HG02610 (cell line): Measurements from ENCODE around the gene SLC22A4.

Source experiments
- ATAC-seq: cut with Tn5 transposase; IDR thresholded peaks from one replicate; pipeline ENCODE4 v1.9.1; 2021; ENCODE audit warnings: mild to moderate bottlenecking, moderate library complexity; ENCODE audit not compliant: unreplicated experiment

Gene SLC22A4

GRCh38 chr5:132327252-132327955 lies 33.2 kb downstream of the SLC22A4 start:
- no peak for ATAC-seq

GRCh38 chr5:132334812-132335211 lies 40.6 kb downstream of the SLC22A4 start:
- no peak for ATAC-seq

DNA sequence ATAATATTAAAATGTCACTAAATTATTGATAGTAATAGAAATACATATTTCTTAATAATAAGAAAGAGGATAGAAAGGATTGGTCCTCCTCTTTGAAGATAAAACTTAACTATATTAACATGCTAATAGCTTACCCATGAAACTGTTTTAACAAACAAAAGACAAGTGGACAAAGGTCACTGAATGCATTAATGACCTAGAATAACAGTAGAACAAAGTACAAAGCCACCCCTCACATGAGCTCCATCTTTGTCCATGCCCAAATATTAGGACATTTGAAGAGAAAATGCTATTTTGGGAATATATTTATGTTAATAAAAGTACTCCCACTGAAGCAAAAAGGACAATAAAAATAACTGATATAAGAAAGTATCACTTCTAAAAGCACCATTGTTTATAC lies 41.2 kb downstream of the SLC22A4 start:
- ATAC-seq, result no peak

- ATAC-seq, result no peak
These were observed 45.3 kb downstream of the SLC22A4 start for GRCh38 chr5:132339502-132339901.

DNA sequence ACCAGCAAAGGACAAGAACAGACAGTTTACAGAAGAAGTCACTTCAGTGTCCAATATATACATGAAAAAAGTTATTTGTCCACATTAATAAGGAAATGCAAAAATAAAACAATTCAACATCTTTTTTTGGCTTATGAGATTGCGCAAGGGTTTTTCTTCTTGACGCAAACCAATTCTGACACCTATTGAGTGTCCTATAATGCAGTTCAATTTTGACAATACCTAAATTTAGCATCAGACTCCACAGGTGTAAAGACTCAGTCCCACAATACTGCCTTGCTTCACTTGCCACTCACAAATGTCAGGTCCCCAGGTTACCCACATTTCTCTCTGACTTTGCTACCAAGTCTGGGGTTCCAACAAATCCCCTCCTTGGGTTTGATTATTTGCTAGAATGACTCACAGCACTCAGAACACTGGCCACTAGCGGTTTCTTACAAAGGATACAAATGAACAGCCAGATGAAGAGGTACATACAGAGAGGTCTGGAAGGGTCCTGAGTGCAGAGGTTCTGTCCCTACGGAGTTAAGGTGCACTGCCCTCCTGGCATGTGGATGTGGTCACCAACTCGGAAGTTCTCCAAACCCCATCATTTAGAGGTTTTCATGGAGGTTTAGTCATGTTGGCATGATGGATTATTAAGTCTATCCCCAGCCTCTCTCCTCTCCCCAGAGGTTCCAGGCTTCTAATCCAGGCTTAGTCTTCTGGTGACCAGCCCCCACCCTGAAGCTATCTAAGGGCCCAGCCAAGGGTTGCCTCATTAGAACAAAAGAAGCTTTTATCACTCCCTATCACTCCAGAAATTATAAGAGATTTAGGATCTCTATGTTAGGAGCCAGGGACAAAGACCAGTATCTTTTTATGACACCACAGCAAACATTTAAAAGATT lies 48.3 kb downstream of the SLC22A4 start:
- ATAC-seq, result no peak

DNA sequence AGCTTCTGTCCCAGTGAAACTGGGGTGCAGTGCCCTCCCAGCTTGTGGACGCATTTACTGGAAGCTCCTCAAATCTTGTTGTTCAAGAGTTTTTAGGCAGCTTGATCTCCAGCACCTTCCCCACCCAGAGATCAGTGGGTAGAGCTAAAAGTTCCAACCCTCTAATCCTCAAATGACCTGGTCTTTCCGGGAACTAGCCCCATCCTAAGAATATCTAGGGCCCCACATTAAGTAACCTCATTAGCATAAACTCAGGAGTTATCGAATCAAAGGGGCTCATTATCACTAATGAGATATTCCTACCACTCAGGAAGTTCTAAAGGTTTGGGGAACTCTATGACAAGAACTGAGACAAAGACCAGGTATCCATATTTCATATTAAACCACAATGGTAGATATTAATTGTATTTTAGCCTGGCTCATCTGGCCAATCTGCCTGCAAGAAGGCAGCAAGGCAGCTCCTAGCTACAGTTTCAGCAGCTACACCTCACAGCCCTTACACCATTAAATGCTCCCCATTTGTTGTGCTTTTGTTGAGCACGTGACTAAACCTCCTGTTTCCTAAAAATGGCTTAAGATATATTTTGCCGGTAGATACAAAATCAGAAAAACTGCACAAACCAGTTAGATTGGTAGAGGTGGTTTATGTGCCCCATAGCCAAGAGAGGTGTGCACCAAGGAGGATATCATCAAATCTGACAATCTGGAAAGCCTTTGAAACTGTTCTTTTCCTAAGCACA lies 50.8 kb downstream of the SLC22A4 start:
- ATAC-seq, result no peak

GRCh38 chr5:132353486-132353995 lies 59.3 kb downstream of the SLC22A4 start:
- ATAC-seq, result no peak

DNA sequence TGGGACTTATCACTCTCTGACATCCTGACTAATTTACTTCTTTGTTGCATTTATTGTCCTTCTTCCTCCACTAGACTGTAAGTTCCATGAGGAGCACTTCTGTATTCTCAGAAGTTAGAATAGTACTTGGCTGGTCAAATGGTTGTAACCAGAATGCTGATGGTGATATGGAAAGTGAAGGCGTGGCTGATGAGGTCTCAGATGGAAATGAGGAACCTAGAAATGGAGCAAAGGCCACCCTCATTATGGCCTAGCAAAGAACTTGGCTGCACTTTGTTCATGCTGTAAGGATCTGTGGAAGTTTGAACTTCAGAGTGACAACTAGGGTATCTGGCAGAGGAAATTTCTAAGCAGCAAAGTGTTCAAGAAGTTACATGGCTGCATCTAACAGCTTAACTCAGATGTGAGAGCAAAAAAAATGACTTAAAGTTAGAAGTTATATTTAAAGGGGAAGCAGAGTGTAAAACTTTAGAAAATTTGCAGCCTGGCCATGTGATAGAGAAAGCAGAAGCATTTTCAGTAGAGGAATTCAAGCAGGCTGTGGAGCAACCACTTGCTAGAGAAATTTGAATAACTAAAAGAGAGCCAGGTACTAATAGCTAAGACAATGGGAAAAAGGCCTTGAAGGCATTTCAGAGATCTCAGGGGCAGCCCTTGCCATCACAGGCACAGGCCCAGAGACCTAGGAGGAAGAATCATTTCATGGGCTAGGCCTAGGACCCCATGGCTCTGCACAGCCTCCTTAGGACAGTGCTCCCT lies 60.4 kb downstream of the SLC22A4 start:
- no peak for ATAC-seq

DNA sequence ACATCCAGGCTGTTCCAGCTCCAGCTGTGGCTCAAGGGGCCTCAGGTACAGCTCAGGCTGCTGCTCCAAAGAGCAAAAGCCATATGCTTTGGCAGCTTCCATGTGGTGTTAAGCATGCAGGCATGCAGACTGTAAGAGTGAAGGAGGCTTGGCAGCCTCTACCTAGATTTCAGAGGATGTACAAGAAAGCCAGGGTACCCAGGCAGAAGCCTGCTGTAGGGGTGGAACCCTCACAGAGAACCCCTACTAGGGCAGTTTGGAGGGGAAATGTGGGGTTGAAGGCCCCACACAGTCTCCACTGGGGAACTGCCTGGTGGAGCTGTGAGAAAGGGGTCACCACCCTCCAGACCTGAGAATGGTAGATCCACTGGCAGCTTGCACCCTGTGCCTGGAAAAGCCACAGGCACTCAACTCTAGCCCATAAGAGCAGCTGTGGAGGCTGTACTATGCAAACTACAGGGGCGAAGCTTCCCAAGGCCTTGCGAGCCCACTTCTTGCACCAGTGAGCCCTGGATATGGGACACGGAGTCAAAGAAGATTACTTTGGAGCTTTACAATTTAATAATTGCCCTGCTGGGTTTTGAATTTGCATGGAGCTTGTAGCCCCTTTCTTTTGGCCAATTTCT lies 61.1 kb downstream of the SLC22A4 start:
- no peak for ATAC-seq

DNA sequence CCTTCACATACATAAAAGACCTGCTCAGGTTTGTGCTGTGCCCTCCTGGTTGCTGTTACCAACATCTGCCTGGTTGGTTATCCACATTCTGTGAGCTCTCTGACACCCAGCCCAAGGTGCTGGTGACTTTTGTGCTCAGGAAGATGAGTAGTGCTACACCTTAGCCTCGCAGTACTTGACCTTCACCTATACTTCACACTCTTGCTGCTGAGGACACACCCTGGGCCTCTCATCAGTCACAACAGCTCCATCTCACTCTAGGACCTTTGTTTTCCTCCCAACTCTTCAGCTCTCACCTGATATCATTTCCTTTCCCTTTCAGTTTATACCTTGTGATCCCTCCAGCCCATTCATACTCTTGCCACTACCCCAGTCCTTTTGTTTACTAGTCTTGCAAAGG lies 64.6 kb downstream of the SLC22A4 start:
- no peak for ATAC-seq

DNA sequence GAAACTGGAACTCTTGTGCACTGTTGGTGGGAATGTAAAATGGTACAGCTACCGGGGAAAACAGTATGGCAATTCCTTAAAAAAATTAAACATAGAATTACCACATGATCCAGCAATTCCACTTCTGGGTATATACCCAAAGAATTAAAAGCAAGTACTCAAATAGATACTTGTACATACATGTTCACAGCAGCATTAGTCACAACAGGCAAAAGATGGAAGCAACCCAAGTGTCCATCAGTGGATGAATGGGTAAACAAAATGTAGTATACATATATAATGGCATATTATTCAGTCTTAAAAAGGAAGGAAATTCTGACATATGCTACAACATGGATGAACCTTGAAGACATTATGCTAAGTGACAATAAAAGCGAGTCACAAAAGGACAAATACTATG lies 67.9 kb downstream of the SLC22A4 start:
- ATAC-seq, result no peak

- no peak for ATAC-seq
These were observed 69.4 kb downstream of the SLC22A4 start for GRCh38 chr5:132363431-132364112.

- no peak for ATAC-seq
These were observed 70.1 kb downstream of the SLC22A4 start for GRCh38 chr5:132364319-132364718.

- ATAC-seq, result no peak
These were observed 71.0 kb downstream of the SLC22A4 start for GRCh38 chr5:132365213-132365612.

- no peak for ATAC-seq
These were observed 74.0 kb downstream of the SLC22A4 start for GRCh38 chr5:132368186-132368585.

GRCh38 chr5:132369007-132369473 lies 74.8 kb downstream of the SLC22A4 start:
- no peak for ATAC-seq

DNA sequence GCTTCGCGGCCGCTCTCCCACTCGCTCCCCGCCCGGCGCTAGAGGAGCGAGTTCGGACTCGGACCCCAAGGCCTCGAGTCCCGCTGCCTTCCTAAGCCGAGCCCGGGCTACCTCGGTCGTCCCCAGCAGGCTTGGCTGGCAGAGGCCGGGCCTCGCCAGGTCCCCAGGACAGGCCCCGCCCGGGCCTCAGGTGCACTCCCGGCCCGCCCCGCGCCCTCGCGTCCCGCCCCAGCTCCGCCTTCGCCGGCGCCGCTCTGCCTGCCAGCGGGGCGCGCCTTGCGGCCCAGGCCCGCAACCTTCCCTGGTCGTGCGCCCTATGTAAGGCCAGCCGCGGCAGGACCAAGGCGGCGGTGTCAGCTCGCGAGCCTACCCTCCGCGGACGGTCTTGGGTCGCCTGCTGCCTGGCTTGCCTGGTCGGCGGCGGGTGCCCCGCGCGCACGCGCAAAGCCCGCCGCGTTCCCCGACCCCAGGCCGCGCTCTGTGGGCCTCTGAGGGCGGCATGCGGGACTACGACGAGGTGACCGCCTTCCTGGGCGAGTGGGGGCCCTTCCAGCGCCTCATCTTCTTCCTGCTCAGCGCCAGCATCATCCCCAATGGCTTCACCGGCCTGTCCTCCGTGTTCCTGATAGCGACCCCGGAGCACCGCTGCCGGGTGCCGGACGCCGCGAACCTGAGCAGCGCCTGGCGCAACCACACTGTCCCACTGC lies 75.4 kb downstream of the SLC22A4 start, which contains the start of gene SLC22A5:
SLC22A5 (plus strand) TSS at position 237 of the 707 bp plus-strand sequence; CDS start at position 500, 263 bp downstream.
- peak; percentile 88 for ATAC-seq

DNA sequence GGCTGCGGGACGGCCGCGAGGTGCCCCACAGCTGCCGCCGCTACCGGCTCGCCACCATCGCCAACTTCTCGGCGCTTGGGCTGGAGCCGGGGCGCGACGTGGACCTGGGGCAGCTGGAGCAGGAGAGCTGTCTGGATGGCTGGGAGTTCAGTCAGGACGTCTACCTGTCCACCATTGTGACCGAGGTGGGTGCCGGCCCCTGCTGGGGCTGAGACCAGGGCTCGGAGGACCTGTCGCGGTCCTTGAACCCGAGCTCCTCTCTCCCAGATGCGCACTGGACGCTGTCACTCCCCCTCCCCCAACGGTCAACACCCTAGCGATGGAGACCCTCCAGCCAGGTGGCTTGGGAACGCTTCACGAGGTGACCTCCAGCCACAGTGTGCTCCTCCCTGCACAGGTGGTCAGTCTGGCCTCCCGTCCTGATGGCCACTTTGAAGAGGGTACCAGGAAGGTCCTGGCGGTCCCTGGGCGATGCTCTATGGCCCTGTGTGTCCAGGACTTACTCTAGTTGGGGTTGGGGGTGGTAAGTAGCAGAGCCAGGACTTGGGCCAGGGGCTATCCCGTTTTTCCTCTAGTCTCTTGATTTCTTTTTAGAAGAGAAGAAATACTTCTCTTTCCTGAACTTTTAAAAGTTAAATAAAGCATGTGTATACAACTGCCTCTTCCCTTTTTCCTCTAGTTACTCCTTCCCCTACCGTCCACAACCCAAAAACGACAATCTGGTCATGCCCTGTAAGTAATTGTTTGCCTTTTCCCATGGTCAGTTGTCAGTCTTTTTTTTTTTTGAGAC lies 76.2 kb downstream of the SLC22A4 start:
- ATAC-seq, result no peak
